Esophagus squamous epithelium (tissue), 4 donors: Measurements from ENCODE around the gene BRD3.

Source experiments
- CTCF ChIP-seq, 6 experiments: fragments of 450-650 bp in 4 of 6; fragments of 200-600 bp in 2 of 6; sonication (generic) in 2 of 6; IDR thresholded peaks; one replicate each; pipeline ENCODE4 v1.5.1; 2016 to 2019; ENCODE audit warnings: antibody characterized with exemption in 6 of 6, mild to moderate bottlenecking in 4 of 6, moderate library complexity in 4 of 6
- POLR2A ChIP-seq, 4 donors: fragments of 450-650 bp; IDR thresholded peaks; one replicate each; pipeline ENCODE4 v1.6.1; 2017; ENCODE audit warnings: antibody characterized with exemption in 4 of 4, mild to moderate bottlenecking in 4 of 4, moderate library complexity in 3 of 4

DNA sequence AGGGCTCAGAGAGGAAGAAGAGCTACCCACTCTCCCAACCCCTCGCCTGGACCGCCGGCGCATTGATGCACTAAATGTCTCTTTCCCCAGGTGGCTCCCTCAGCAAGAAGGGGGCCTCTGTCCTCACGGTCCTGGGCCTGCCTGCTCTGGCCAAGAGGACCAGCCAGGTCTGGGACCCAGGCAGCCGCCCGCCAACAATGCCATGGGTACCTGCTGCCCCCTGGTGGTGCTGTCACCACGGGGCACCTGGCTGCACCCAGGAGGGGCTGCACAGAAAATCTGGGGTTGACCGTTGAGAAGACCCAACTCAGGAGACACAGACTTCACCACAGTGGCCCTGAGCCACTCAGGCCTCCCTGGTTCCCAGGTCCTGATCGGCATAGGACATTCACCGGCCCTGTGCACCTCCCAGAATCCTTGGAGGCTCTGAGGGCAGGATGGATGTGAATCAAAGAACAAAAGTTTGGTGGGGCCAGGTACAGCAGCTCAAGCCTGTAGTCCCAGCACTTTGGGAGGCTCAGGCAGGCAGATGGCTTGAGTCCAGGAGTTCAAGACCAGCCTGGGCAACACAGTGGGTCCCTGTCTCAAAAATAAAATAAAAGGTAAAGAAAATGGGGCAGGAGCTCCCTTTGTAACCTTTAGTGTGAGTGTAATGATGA is 73.3 kb downstream of the BRD3 start:
- TF ChIP-seq CTCF (IDR thresholded peaks at IDR 0.05) (peak; percentile 98 to 99 (median 98)), POLR2A (IDR thresholded peaks at IDR 0.05) (no peak)
